Inflammatory macrophage treated with lipopolysaccharide for 1 hour (primary cell): ENCODE data around the gene PSMD13.
"Not testable (repeated sequence)": the region's sequence is repeated elsewhere in the genome, so short reads cannot be mapped to it uniquely, and the experiment has no call there.

Source experiments
- DNase-seq, 2 donors: peaks; one replicate each; pipeline ENCODE4 v3.0.0-alpha.2; 2020 to 2022

Gene PSMD13

GRCh38 chr11:236774-237767, at the start of gene PSMD13:
Gene PSMD13 (plus strand): TSS chr11:236976. CDS start chr11:237050, 74 bp downstream.
- peak; percentile 93 to 95 for DNase-seq

GRCh38 chr11:189200-189783, 47.5 kb upstream of the PSMD13 start:
- DNase-seq = not testable (repeated sequence)

- DNase-seq = not testable (repeated sequence)
Measured at GRCh38 chr11:189843-190311, 46.9 kb upstream of the PSMD13 start.

DNA sequence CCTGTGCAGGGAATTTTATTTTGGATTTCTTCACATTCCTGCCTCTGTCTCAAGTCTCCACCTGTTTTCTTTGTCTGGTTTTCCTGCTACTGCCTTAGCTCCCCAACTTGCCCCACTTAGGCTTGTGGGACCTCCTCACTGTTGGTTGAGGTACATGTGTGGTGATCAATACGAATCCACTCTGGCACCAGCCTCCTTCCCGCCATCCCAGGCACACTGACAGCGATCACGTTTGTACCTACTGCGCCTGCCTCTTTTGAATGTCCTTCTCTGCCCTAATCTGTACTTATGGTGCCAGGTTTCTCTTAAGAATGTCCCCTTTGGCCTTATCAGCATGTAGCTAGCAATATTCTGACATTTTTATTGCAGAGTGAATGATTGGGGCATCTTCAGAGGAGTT, 46.2 kb upstream of the PSMD13 start:
- not testable (repeated sequence) for DNase-seq

DNA sequence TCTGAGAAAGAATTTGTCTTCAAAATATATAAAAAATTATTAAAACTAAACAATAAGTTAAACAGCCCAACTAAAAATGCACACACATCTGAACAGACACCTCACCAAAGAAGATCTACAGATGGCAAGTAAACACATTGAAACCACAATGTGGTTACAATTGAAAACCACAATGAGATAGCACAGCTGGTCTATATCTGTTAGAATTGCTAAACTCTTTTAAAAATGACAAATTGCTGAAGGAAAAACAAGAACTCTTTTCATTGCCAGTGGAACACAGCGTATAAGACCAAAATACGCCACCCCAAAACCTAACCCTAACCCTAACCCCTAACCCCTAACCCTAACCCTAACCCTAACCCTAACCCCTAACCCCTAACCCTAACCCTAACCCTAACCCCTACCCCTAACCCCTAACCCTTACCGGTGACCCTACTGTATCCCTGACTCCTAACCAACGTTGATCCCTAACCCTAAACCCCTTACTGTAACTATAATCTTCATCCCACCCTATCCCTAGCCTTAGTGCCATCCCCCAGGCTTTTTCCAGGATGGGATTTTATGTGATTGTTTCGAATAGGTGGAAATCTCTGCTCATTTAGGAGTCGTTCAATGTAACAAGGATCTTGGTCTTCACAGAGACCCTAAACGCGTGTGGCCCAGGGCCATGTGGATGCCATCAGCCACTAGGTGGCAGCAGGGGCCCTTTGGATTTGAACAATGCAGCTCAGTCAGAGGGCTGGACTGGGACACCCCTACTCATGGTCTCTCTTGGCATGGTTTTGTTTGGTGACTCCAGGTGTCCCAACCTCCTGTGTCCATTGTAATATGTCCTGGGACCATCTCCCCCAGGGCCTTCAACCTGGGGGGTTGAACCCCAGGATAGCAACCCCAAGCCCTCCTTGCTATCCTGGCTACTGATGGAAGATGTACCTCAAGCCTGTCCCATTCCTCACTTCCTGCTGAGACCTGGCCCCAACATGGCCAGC, 45.0 kb upstream of the PSMD13 start:
- DNase-seq = not testable (repeated sequence)

- DNase-seq = not testable (repeated sequence)
Measured at GRCh38 chr11:192674-193128, 44.1 kb upstream of the PSMD13 start, which contains the start of gene SCGB1C1. Gene SCGB1C1 (plus strand): TSS chr11:193078. CDS start chr11:193100, 22 bp downstream.

DNA sequence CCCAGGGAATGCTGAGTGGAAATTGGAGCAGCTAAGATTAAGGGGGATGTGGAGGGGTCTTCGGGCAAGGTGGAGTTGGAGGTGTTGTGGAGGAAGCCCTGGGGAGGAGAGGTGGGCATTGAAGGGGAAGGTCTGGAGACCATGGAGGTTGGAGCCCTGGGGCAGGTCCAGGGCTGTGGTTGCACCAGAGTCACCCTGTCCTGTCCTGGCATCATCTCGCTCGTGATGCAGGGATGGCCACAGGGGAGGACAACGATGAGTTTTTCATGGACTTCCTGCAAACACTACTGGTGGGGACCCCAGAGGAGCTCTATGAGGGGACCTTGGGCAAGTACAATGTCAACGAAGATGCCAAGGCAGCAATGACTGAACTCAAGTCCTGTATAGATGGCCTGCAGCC, 43.3 kb upstream of the PSMD13 start:
- not testable (repeated sequence) for DNase-seq

DNA sequence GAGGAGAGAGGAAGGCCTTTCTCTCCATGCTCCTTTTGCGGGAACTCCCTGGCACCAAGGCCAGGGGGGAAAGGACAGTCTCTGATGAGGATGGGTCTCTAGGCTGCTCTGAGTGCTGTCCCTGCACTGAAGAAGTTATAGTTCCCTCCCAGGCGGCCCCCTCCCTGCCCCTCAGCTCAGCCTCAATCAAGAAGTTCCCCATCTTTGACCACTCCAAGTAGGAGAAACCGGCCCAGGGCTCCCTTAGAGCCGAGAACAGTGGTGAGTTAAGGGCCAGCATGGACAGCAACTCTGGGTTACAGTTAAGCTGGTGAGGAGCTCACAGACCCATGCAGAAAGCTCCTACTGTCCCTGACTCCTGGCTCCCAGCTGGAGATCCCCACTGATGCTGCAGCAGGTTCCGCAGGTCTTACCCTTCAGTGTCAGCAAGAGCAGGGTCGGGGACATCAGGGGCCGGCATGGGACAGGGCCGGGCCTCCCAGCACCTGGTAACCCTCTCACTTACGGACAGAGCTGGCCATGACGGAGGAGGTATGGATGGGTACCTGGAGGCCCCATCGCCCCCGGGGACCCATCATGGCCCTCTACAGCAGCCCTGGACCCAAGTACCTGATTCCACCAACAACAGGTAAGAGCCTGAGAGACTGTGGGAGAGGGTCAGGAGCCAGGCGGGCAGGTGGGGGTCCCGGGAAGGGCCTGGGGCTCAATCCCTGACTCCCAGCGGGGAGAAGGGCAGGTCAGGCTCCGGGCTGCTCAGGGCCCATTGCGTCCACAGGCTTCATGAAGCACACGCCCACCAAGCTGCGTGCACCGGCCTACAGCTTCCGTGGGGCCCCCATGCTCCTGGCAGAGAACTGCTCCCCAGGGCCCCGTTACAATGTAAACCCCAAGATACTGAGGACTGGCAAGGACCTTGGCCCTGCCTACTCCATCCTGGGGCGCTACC, 39.7 kb upstream of the PSMD13 start:
- DNase-seq = no peak

DNA sequence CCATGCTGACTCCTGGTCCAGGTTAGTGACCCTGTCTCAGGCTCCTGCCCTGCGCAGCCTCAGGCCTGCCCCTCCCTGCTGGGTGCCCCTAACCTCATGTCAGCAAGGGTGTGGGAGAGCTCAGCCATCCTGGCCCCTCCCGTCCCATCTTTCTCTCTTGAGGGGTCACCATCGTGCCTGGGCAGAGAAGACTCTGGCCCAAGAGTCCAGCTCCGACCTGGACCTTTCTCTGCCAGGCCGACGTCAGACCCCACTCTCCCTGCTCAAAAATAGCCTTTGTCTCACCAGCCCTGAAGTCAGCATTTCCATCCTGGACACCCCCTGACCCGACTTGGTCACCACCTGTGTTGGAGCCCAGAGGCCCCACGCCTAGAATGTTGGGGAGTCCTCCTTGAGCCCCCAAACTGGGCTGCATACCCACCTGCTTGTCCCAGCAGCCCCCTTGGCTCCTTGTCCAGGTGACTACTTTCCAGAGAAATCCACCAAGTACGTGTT, 39.0 kb upstream of the PSMD13 start:
- DNase-seq = no peak

DNA sequence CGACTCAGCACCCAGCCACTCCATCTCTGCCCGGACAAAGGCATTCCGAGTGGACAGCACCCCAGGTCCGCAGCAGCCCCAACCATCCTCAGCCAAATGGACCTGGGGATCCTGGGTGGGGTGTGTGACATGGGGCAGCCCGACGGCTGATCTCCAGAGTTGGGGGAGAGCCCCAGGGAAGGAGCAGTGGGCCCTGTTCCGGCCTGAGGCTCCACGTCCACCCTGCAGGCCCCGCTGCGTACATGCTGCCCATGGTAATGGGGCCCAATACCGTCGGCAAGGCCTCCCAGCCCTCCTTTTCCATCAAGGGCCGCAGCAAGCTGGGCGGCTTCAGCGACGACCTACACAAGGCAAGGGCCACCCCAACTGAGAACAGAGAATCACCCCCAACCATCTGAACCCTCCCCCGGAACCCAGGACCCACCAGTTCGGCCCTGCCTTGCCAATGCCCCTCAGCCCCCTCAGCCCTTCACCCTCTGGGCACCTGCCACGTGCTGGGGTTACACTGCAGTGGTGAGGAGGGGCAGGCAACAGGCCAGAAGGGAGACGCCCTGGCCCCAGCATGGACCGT, 38.5 kb upstream of the PSMD13 start:
- DNase-seq = no peak

DNA sequence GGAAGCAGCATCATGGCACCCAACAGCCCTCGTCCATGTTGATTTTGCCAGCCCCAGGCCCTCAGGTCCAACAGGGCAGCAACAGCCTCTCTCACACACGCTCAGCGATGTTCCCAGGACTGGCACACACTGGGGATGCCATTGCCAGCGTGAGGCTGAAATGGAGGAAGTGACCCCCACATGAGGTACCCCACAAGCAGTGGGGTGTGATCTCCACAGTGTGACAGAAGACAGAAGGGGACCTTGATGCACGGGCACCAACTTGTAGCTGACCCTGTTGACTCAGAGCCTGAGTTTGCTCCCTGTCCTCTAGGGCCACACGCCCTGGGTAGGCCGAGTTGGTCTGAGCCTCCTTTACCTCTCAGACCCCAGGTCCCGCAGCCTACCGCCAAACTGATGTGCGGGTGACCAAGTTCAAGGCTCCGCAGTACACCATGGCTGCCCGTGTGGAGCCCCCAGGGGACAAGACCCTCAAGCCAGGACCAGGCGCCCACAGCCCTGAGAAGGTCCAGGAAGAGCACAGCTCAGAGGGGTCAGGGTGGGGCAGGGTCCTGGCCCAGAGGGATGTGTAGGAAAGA, 37.7 kb upstream of the PSMD13 start:
- DNase-seq = no peak

GRCh38 chr11:199782-200181, 37.0 kb upstream of the PSMD13 start:
- DNase-seq = no peak

- DNase-seq = no peak
Measured at GRCh38 chr11:200224-201003, 36.4 kb upstream of the PSMD13 start.

GRCh38 chr11:201966-202365, 34.8 kb upstream of the PSMD13 start:
- DNase-seq = peak in 1 of 2 donors; percentile 20

DNA sequence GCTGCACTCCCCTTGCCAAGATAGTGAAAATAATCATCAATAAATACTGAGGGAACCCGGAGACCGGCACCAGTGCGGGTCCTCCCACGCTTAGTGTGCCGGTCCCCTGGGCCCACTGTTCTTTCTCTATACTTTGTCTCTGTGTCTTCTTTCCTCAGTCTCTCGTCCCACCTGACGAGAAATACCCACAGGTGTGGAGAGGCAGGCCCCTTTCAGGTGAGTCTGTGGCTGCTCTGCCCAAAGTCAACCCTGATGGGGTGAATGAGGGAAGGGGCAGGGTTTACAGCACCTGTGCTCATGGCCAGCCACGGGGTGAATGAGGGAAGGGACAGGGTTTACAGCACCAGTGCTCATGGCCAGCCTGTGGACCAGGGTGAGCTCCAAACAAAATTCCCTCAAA, 34.3 kb upstream of the PSMD13 start:
- no peak for DNase-seq

GRCh38 chr11:203056-203944, 33.5 kb upstream of the PSMD13 start:
- DNase-seq = no peak

DNA sequence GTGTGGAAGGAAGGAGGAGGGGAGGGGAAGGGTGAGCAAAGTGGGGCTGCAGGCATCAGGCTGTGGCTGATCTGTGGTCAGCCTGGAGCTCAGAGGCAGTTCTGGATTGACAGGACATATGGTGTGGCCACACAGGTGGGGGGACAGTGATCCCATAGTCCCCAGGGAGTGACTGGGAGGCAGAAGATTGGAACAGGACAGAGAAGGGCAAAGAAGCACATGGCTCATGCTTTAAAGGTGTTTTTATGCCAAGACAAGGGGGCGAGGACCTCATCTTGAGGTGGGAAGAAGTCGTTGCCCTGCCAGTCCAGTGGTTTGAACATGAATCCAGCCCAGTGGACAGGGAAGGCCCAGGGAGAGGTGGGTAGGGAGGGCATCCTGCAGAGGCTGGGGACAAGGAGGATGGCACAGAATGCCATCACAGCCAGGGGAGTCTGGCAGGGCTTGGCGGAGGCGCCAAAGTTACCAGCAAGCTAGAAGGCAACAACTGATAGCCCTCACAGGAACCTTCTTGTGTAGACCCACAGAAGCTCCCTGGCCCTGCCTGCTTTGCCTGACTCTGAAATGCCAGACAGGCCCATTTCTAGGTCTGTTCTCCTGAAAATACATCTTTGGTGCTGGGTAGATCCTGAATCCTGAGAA, 32.7 kb upstream of the PSMD13 start:
- DNase-seq = no peak

- DNase-seq = no peak
Measured at GRCh38 chr11:204587-205109, 32.1 kb upstream of the PSMD13 start.
